ENCODE measurements around the gene EFHD2. TPM values are rescaled to one million over a fixed set of nuclear protein-coding genes. Genes with fewer than 3 reads are reported as not detected.
"Not testable (repeated sequence)": the region's sequence is repeated elsewhere in the genome, so short reads cannot be mapped to it uniquely, and the experiment has no call there.

The EFHD2 gene
- total RNA-seq, 1 experiment from 2014 or later, result 192 TPM

DNA sequence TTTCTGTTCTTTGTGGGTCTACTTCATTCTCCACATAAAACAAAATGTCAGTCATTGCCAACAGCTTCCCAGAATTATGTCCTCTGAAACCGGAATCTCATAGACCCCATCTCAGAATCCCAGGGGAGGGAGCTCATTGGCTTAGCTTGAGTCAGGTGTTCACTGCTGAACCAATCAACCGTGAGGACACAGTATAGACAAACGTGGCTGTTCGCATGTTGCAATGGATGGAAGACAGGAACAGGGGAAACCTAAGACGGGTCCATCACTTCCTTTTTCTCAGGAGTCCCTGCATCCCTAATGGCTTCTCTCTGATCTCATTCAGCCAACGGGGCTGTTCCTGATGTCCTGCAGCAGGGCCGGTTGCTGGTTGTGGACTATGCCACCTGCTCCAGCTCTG is 56.0 kb downstream of the EFHD2 start:
- H3F3A ChIP-seq (ENCODE audit: low read length, unreplicated experiment), result no peaks in the 10 kb centered on the region
- no peaks in the 10 kb centered on the region for H3K9me2 ChIP-seq (replicated peaks; ENCODE audit: low read length)
- DNase-seq, result no peak
- H3K4me3 ChIP-seq (ENCODE audit: low read length), result no peak overlapping the region
- H3K9me3 ChIP-seq (ENCODE audit: low read length), result no peaks in the 10 kb centered on the region
- H3K4me2 ChIP-seq (ENCODE audit: low read length), result no peak overlapping the region
- ChIA-PET CTCF (no interaction called here), POLR2A (ENCODE audit: unreplicated experiment) (no interaction called here)
- no peaks in the 10 kb centered on the region for H3K27me3 ChIP-seq (ENCODE audit: low read length)
- TF ChIP-seq EZH2phosphoT487 (IDR thresholded peaks at IDR 0.05; ENCODE audit: borderline replicate concordance, low read length), result no peak
- TF ChIP-seq, protein P1, sequence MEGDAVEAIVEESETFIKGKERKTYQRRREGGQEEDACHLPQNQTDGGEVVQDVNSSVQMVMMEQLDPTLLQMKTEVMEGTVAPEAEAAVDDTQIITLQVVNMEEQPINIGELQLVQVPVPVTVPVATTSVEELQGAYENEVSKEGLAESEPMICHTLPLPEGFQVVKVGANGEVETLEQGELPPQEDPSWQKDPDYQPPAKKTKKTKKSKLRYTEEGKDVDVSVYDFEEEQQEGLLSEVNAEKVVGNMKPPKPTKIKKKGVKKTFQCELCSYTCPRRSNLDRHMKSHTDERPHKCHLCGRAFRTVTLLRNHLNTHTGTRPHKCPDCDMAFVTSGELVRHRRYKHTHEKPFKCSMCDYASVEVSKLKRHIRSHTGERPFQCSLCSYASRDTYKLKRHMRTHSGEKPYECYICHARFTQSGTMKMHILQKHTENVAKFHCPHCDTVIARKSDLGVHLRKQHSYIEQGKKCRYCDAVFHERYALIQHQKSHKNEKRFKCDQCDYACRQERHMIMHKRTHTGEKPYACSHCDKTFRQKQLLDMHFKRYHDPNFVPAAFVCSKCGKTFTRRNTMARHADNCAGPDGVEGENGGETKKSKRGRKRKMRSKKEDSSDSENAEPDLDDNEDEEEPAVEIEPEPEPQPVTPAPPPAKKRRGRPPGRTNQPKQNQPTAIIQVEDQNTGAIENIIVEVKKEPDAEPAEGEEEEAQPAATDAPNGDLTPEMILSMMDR (conservative IDR thresholded peaks at IDR 0.05; ENCODE audit: low read depth, low read length), result no peak
- TF ChIP-seq EZH2 (IDR thresholded peaks at IDR 0.05; ENCODE audit: low read length, unreplicated experiment), result no peak
- H3K27ac ChIP-seq (ENCODE audit: low read length), result no peak overlapping the region
- no peaks in the 10 kb centered on the region for H3K4me1 ChIP-seq (ENCODE audit: insufficient read depth, low read length)
- ATAC-seq, result no peak
- H3K9ac ChIP-seq (ENCODE audit: low read length), result no peak overlapping the region
- intact Hi-C loops (cut with micrococcal nuclease), result no loop called here
- H3K36me3 ChIP-seq (ENCODE audit: low read depth, low read length), result no peaks in the 10 kb centered on the region
- no peaks in the 10 kb centered on the region for H4K20me1 ChIP-seq (ENCODE audit: low read length)
- BruUV-seq (replicated peaks), result no TSS peak
- H2AFZ ChIP-seq (ENCODE audit: low read length), result no peak overlapping the region
- H3K79me2 ChIP-seq (ENCODE audit: low read length), result no peaks in the 10 kb centered on the region

DNA sequence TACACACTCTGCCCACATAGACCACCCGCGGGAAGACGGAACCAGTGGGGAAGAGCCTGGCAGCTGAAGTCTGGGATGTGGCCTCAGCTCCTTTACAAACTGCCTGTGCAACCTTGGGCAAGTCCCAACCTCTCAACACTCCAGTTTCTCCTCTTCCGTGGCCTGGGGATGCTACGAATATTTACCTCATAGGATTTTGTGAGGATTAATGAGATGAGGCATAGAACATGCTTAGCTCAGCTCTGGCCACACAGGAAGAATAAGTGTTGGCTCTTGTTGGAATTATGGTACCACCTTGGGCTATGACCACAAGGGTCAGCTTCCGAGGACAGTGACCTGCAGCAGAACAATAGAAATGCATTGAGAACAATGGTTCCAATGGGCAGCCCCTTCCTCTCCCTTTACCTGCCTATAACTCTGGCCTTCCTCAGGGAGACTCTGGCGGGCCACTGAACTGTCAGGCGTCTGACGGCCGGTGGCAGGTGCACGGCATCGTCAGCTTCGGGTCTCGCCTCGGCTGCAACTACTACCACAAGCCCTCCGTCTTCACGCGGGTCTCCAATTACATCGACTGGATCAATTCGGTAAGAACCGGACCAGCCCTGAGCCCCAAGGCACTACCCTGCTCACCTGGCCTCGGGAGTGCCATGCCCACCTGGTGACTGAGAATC is 57.4 kb downstream of the EFHD2 start:
- DNase-seq; ATAC-seq; H3F3A ChIP-seq (ENCODE audit: low read length, unreplicated experiment); intact Hi-C loops (cut with micrococcal nuclease); H3K9me2 ChIP-seq (replicated peaks; ENCODE audit: low read length); H3K27me3 ChIP-seq (ENCODE audit: low read length); H3K79me2 ChIP-seq (ENCODE audit: low read length); BruUV-seq (replicated peaks); H3K9me3 ChIP-seq (ENCODE audit: low read length); H3K27ac ChIP-seq (ENCODE audit: low read length); H3K4me1 ChIP-seq (ENCODE audit: insufficient read depth, low read length); CTCF ChIA-PET; H4K20me1 ChIP-seq (ENCODE audit: low read length); H3K9ac ChIP-seq (ENCODE audit: low read length); H3K36me3 ChIP-seq (ENCODE audit: low read depth, low read length); H3K4me2 ChIP-seq (ENCODE audit: low read length); H3K4me3 ChIP-seq (ENCODE audit: low read length); POLR2A ChIA-PET (ENCODE audit: unreplicated experiment); H2AFZ ChIP-seq (ENCODE audit: low read length): not testable (repeated sequence)

DNA sequence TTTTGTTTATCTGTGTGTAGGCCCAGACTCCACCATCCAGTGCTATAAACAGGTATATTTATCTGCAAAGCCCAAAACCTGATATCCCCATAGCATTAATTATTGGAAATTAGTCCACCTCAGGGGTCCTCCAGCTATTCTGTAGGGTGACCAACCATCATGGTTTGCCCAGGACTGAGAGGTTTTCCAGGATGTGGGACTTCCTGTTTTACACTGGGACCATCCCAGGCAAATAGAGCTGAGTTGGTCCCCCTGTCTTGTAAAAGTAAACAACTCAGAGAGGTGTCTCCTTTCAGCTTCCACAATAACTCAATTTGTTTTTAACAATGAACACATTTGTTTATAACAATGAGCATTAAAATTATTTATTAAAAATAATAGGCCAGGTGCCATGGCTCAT is 58.5 kb downstream of the EFHD2 start:
- H3K27ac ChIP-seq (ENCODE audit: low read length), result no peak overlapping the region
- DNase-seq (no peak), ATAC-seq (no peak)
- no peak overlapping the region for H3K4me2 ChIP-seq (ENCODE audit: low read length)
- H2AFZ ChIP-seq (ENCODE audit: low read length), result no peak overlapping the region
- no peak for TF ChIP-seq EZH2 (IDR thresholded peaks at IDR 0.05; ENCODE audit: low read length, unreplicated experiment)
- no peak for TF ChIP-seq EZH2phosphoT487 (IDR thresholded peaks at IDR 0.05; ENCODE audit: borderline replicate concordance, low read length)
- TF ChIP-seq, protein P1 (conservative IDR thresholded peaks at IDR 0.05; ENCODE audit: low read depth, low read length), result no peak
- ChIA-PET CTCF (no interaction called here), POLR2A (ENCODE audit: unreplicated experiment) (no interaction called here)
- no peaks in the 10 kb centered on the region for H4K20me1 ChIP-seq (ENCODE audit: low read length)
- no TSS peak for BruUV-seq (replicated peaks)
- H3K9me2 ChIP-seq (replicated peaks; ENCODE audit: low read length), result no peaks in the 10 kb centered on the region
- intact Hi-C loops (cut with micrococcal nuclease), result no loop called here
- H3K9ac ChIP-seq (ENCODE audit: low read length), result no peak overlapping the region
- H3K36me3 ChIP-seq (ENCODE audit: low read depth, low read length), result no peaks in the 10 kb centered on the region
- no peaks in the 10 kb centered on the region for H3K79me2 ChIP-seq (ENCODE audit: low read length)
- H3K4me1 ChIP-seq (ENCODE audit: insufficient read depth, low read length), result no peaks in the 10 kb centered on the region
- H3K4me3 ChIP-seq (ENCODE audit: low read length), result no peak overlapping the region
- no peaks in the 10 kb centered on the region for H3K9me3 ChIP-seq (ENCODE audit: low read length)
- no peaks in the 10 kb centered on the region for H3K27me3 ChIP-seq (ENCODE audit: low read length)
- no peaks in the 10 kb centered on the region for H3F3A ChIP-seq (ENCODE audit: low read length, unreplicated experiment)
